GM18861 (cell line): ENCODE results near the gene RAB1B.
"Not testable (repeated sequence)": the region's sequence is repeated elsewhere in the genome, so short reads cannot be mapped to it uniquely, and the experiment has no call there.

Source experiments
- ATAC-seq: cut with Tn5 transposase; IDR thresholded peaks from one replicate; pipeline ENCODE4 v1.9.1; 2021; ENCODE audit not compliant: unreplicated experiment

Gene RAB1B

GRCh38 chr11:66317723-66318599 is 49.5 kb downstream of the RAB1B start:
- no peak for ATAC-seq

GRCh38 chr11:66318600-66318970 is 50.1 kb downstream of the RAB1B start:
- ATAC-seq: no peak

- not testable (repeated sequence) for ATAC-seq
Observed at GRCh38 chr11:66320289-66320688, 51.9 kb downstream of the RAB1B start.

DNA sequence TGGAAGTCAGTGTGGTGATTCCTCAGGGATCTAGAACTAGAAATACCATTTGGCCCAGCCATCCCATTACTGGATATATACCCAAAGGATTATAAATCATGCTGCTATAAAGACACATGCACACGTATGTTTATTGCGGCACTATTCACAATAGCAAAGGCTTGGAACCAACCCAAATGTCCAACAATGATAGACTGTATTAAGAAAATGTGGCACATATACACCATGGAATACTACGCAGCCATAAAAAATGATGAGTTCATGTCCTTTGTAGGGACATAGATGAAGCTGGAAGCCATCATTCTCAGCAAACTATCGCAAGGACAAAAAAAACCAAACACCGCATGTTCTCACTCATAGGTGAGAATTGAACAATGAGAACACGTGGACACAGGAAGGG is 52.3 kb downstream of the RAB1B start:
- ATAC-seq: not testable (repeated sequence)

GRCh38 chr11:66321606-66322005 is 53.2 kb downstream of the RAB1B start:
- ATAC-seq: no peak

- ATAC-seq: no peak
Observed at GRCh38 chr11:66322732-66323427, 54.4 kb downstream of the RAB1B start.

- no peak for ATAC-seq
Observed at GRCh38 chr11:66323684-66324083, 55.2 kb downstream of the RAB1B start.

DNA sequence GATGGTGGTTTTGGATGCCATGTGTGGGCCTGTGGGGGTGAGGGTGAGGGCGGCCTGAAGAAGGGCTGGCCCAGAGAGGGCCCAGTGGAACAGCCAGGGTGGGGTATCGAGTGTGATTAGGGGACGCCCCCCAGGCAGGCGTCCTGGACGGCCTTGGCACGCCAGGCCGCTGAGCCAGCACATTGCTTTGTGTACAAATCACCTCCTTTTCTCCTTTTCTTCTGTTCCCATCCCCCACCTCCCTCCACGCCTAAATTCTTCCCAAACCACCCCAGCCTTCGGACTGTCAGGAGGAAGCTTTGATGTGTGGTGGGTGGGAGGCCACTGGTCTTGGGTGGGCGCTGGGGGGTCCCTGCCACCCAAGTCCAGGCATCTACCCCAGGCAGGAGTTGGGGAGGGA is 56.2 kb downstream of the RAB1B start:
- ATAC-seq: no peak

DNA sequence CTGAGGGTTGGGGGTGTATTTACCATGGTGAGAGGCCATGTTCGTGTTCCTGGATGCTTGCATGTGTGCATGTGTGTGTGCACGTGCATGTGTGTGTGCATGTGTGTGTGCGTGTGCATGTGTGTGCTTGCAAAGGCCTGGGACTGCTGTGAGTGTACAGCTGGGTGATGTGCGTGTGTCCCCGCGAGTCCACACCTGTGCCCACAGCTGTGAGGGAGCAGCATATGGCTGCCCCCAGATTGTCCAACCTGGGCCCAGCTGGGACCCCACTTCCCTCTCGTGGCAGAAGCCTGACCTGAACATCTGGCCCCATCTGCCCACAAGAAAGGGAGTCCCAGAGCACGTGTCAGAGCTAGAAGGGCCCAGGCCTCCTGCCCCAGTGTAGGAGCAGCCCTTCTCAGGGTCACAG is 56.8 kb downstream of the RAB1B start:
- ATAC-seq: no peak

GRCh38 chr11:66326261-66327111 is 58.0 kb downstream of the RAB1B start:
- ATAC-seq: no peak
